Endodermal cell (in vitro differentiated cells): ENCODE results near the gene KDM5A. TPM values are rescaled to one million over a fixed set of nuclear protein-coding genes. Genes with fewer than 3 reads are reported as not detected.

Source experiments
- DNase-seq: peaks from one replicate; pipeline ENCODE4 v3.0.0-alpha.2; 2017
- H3K27ac ChIP-seq: 2 replicates; pipeline ENCODE4 v1.5.1; 2013; ENCODE audit warnings: mild to moderate bottlenecking, low read depth, low read length, moderate library complexity
- H3K27me3 ChIP-seq: 2 replicates; pipeline ENCODE4 v1.6.1; 2013; ENCODE audit warnings: mild to moderate bottlenecking, low read length, moderate library complexity; ENCODE audit not compliant: insufficient read depth, control insufficient read depth, poor library complexity, severe bottlenecking
- H3K36me3 ChIP-seq: 2 replicates; pipeline ENCODE4 v1.7.0; 2013; ENCODE audit warnings: mild to moderate bottlenecking, low read length, moderate library complexity; ENCODE audit not compliant: control insufficient read depth, insufficient read depth
- H3K4me1 ChIP-seq: one replicate; pipeline ENCODE4 v1.7.0; 2013; ENCODE audit warnings: low read length; ENCODE audit not compliant: control insufficient read depth, insufficient read depth
- H3K4me3 ChIP-seq: 2 replicates; pipeline ENCODE4 v1.5.1; 2013; ENCODE audit warnings: mild to moderate bottlenecking, low read length, moderate library complexity
- H3K9ac ChIP-seq: 2 replicates; pipeline ENCODE4 v1.6.1; 2013; ENCODE audit warnings: mild to moderate bottlenecking, low read length, moderate library complexity; ENCODE audit not compliant: poor library complexity, severe bottlenecking; ENCODE audit errors: extremely low read depth
- H3K9me3 ChIP-seq: 2 replicates; pipeline ENCODE4 v1.6.1; 2013; ENCODE audit warnings: mild to moderate bottlenecking, low read length, moderate library complexity; ENCODE audit not compliant: control insufficient read depth
- H3K27ac Mint-ChIP-seq: 2 replicates; pipeline ENCODE4 v1.8.0; 2020; ENCODE audit warnings: mixed read lengths
- H3K27me3 Mint-ChIP-seq: 2 replicates; pipeline ENCODE4 v1.8.0; 2021; ENCODE audit warnings: mild to moderate bottlenecking, mixed read lengths; ENCODE audit not compliant: insufficient read depth
- H3K36me3 Mint-ChIP-seq: 2 replicates; pipeline ENCODE4 v1.8.0; 2020; ENCODE audit warnings: low read depth, mixed read lengths
- H3K4me1 Mint-ChIP-seq: 2 replicates; pipeline ENCODE4 v1.8.0; 2020; ENCODE audit warnings: mixed read lengths
- H3K4me3 Mint-ChIP-seq: 2 replicates; pipeline ENCODE4 v1.8.0; 2020; ENCODE audit warnings: mild to moderate bottlenecking, moderate library complexity, mixed read lengths
- H3K9me3 Mint-ChIP-seq: 2 replicates; pipeline ENCODE4 v1.8.0; 2020; ENCODE audit warnings: mild to moderate bottlenecking, mixed read lengths
- WGBS, 2 experiments: methylation state at CpG; one replicate each; pipeline versions ENCODE4 v1.1.5 to v1.1.7; 2013; ENCODE audit warnings: missing lambda C conversion rate in 2 of 2, mixed read lengths in 1 of 2; ENCODE audit not compliant: insufficient coverage in 1 of 2, insufficient read length in 1 of 2; 5-methylcytosine and 5-hydroxymethylcytosine counted together
- total RNA-seq, 2 donors: library from RNA; stranded (reverse); fragmentation: NEBNext Ultra II Directional in 1 of 2; extraction: Animal tissue kit (Norgen Biotek cat#: 25700) in 1 of 2; gene quantifications; 2 replicates in 1 of 2; 3 replicates in 1 of 2; pipeline ENCODE4 v1.2.1, GENCODE V29; 2021
- TF ChIP-seq, protein P1 (sequence below): fragments of 200-600 bp; sonication (generic); conservative IDR thresholded peaks from 2 replicates; pipeline ENCODE4 v1.5.0; 2021; ENCODE audit warnings: antibody characterized with exemption, mild to moderate bottlenecking

KDM5A gene
- total RNA-seq, 2 donors from 2014 or later: 59.9 to 157 TPM

- H3K9ac ChIP-seq: no peak overlapping the region
- H3K4me3 ChIP-seq: no peak overlapping the region
Observed at GRCh38 chr12:367972-368371, 21.1 kb downstream of the KDM5A start.

GRCh38 chr12:366820-367219 is 22.3 kb downstream of the KDM5A start:
- Histone ChIP-seq H3K36me3 (peaks cover 80% of the 10 kb centered on the region), H3K27me3 (no peaks in the 10 kb centered on the region), H3K4me1 (no peaks in the 10 kb centered on the region), H3K9ac (no peak overlapping the region), H3K4me3 (no peak overlapping the region), H3K27ac (no peak overlapping the region), H3K9me3 (peaks cover 42% of the 10 kb centered on the region)
- Mint-ChIP-seq H3K4me1 (no peaks in the 10 kb centered on the region), H3K36me3 (peaks cover 99% of the 10 kb centered on the region), H3K4me3 (no peak overlapping the region), H3K27ac (no peak overlapping the region), H3K9me3 (peaks cover 55% of the 10 kb centered on the region), H3K27me3 (no peaks in the 10 kb centered on the region)
- TF ChIP-seq, protein P1, sequence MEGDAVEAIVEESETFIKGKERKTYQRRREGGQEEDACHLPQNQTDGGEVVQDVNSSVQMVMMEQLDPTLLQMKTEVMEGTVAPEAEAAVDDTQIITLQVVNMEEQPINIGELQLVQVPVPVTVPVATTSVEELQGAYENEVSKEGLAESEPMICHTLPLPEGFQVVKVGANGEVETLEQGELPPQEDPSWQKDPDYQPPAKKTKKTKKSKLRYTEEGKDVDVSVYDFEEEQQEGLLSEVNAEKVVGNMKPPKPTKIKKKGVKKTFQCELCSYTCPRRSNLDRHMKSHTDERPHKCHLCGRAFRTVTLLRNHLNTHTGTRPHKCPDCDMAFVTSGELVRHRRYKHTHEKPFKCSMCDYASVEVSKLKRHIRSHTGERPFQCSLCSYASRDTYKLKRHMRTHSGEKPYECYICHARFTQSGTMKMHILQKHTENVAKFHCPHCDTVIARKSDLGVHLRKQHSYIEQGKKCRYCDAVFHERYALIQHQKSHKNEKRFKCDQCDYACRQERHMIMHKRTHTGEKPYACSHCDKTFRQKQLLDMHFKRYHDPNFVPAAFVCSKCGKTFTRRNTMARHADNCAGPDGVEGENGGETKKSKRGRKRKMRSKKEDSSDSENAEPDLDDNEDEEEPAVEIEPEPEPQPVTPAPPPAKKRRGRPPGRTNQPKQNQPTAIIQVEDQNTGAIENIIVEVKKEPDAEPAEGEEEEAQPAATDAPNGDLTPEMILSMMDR: no peak
- DNase-seq: no peak
- WGBS, 2 experiments: 97 to 100% methylated on average over 1 to 2 of the region's 2 CpGs

More at GRCh38 chr12:367972-368371, 21.1 kb downstream of the KDM5A start:
- Histone ChIP-seq H3K27ac (no peak overlapping the region), H3K9me3 (peaks cover 34% of the 10 kb centered on the region), H3K4me1 (no peaks in the 10 kb centered on the region), H3K36me3 (peaks cover 69% of the 10 kb centered on the region), H3K27me3 (no peaks in the 10 kb centered on the region)
- TF ChIP-seq, protein P1: no peak
- peaks cover 99% of the 10 kb centered on the region for H3K36me3 Mint-ChIP-seq
- H3K4me1 Mint-ChIP-seq: no peaks in the 10 kb centered on the region
- no CpG with 5 or more reads among the region's 1 CpG for WGBS, 2 experiments
- H3K4me3 Mint-ChIP-seq: no peak overlapping the region
- no peak for DNase-seq
- H3K27ac Mint-ChIP-seq: no peak overlapping the region
- H3K27me3 Mint-ChIP-seq: no peaks in the 10 kb centered on the region
- H3K9me3 Mint-ChIP-seq: peaks cover 60% of the 10 kb centered on the region

DNA sequence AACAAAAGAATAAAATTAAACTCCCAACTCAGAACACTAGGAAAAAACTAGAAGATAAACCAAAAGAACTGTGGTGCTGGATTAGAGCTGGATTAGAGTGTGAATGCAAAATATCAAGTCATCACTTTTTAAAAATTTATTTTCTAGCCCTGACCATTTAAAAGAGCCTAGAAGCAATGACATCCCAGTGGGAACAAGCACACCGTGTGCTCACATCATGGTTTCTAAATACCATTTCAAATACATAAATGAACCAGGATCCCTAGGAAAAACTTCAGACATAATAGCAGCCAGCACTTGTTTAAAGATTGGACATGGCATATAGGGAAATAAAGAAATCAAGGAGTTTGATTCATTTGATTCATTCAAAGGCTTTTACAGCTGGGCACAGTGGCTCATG is 30.0 kb downstream of the KDM5A start:
- TF ChIP-seq, protein P1: no peak

More for the DNA sequence above, 30.0 kb downstream of the KDM5A start:
- no peak overlapping the region for H3K4me3 Mint-ChIP-seq
- peaks cover 39% of the 10 kb centered on the region for H3K9me3 ChIP-seq
- no peak overlapping the region for H3K27ac Mint-ChIP-seq
- 95 to 100% methylated on average over 1 of the region's 1 CpG for WGBS, 2 experiments
- H3K9me3 Mint-ChIP-seq: peaks cover 51% of the 10 kb centered on the region
- H3K27ac ChIP-seq: no peak overlapping the region
- no peaks in the 10 kb centered on the region for H3K27me3 Mint-ChIP-seq
- DNase-seq: no peak
- peaks cover 92% of the 10 kb centered on the region for H3K36me3 ChIP-seq
- H3K9ac ChIP-seq: no peak overlapping the region
- H3K4me3 ChIP-seq: no peak overlapping the region
- H3K36me3 Mint-ChIP-seq: peaks cover 94% of the 10 kb centered on the region
- no peaks in the 10 kb centered on the region for H3K4me1 Mint-ChIP-seq
- no peaks in the 10 kb centered on the region for H3K27me3 ChIP-seq
- H3K4me1 ChIP-seq: no peaks in the 10 kb centered on the region
